Measurements from ENCODE around the gene MINK1. TPM values are rescaled to one million over a fixed set of nuclear protein-coding genes. Genes with fewer than 3 reads are reported as not detected.

MINK1 gene
- total RNA-seq, 4 donors from 2014 or later, result 111 to 278 (median 223) TPM

GRCh38 chr17:4896332-4897197, 63.4 kb downstream of the MINK1 start:
- no peak for DNase-seq
- Histone ChIP-seq H3K4me3 (no peak overlapping the region), H3K27me3 (no peaks in the 10 kb centered on the region), H3K9me3 (no peaks in the 10 kb centered on the region), H3K4me1 (peaks cover 0 to 24% (median 10%) of the 10 kb centered on the region in 4 donors), H3K27ac (no peak overlapping the region), H3K36me3 (peaks cover 0 to 59% (median 0%) of the 10 kb centered on the region in 3 donors)
- TF ChIP-seq CTCF (IDR thresholded peaks at IDR 0.05) (no peak), POLR2A (IDR thresholded peaks at IDR 0.05) (no peak)

- TF ChIP-seq POLR2A (IDR thresholded peaks at IDR 0.05) (no peak), CTCF (IDR thresholded peaks at IDR 0.05) (no peak)
- Histone ChIP-seq H3K27me3 (no peaks in the 10 kb centered on the region), H3K27ac (no peak overlapping the region), H3K36me3 (peaks cover 0 to 52% (median 0%) of the 10 kb centered on the region in 3 donors), H3K9me3 (no peaks in the 10 kb centered on the region), H3K4me3 (no peak overlapping the region), H3K4me1 (peaks cover 0 to 24% (median 10%) of the 10 kb centered on the region in 4 donors)
- DNase-seq, result no peak
These were observed 64.1 kb downstream of the MINK1 start for GRCh38 chr17:4897198-4897687.

- TF ChIP-seq CTCF (IDR thresholded peaks at IDR 0.05) (no peak), POLR2A (IDR thresholded peaks at IDR 0.05) (no peak)
- Histone ChIP-seq H3K4me1 (peaks cover 0 to 25% (median 11%) of the 10 kb centered on the region in 4 donors), H3K4me3 (no peak overlapping the region), H3K36me3 (peaks cover 0 to 47% (median 0%) of the 10 kb centered on the region in 3 donors), H3K9me3 (no peaks in the 10 kb centered on the region), H3K27ac (no peak overlapping the region), H3K27me3 (no peaks in the 10 kb centered on the region)
- no peak for DNase-seq
These were observed 64.6 kb downstream of the MINK1 start for GRCh38 chr17:4897785-4898184.

GRCh38 chr17:4898351-4898750, 65.2 kb downstream of the MINK1 start:
- H3K27me3 ChIP-seq, result no peaks in the 10 kb centered on the region

GRCh38 chr17:4898927-4899326, 65.8 kb downstream of the MINK1 start:
- peak overlapping the region; percentile 47 to 65 (median 61) for H3K4me3 ChIP-seq
- H3K27ac ChIP-seq, result peak overlapping the region in 2 of 4 donors; percentile 42 to 59
- H3K27me3 ChIP-seq, result no peaks in the 10 kb centered on the region
- DNase-seq, result no peak
- peaks cover 0 to 33% (median 18%) of the 10 kb centered on the region in 4 donors for H3K4me1 ChIP-seq
- no peaks in the 10 kb centered on the region for H3K9me3 ChIP-seq
- TF ChIP-seq POLR2A (IDR thresholded peaks at IDR 0.05), result no peak
- no peak for TF ChIP-seq CTCF (IDR thresholded peaks at IDR 0.05)
- H3K36me3 ChIP-seq, result peaks cover 0 to 35% (median 0%) of the 10 kb centered on the region in 3 donors

More at GRCh38 chr17:4898351-4898750, 65.2 kb downstream of the MINK1 start:
- DNase-seq, result no peak
- H3K27ac ChIP-seq, result no peak overlapping the region
- H3K9me3 ChIP-seq, result no peaks in the 10 kb centered on the region
- TF ChIP-seq POLR2A (IDR thresholded peaks at IDR 0.05), result no peak
- no peak for TF ChIP-seq CTCF (IDR thresholded peaks at IDR 0.05)
- H3K36me3 ChIP-seq, result peaks cover 0 to 41% (median 0%) of the 10 kb centered on the region in 3 donors
- no peak overlapping the region for H3K4me3 ChIP-seq
- H3K4me1 ChIP-seq, result peaks cover 0 to 31% (median 16%) of the 10 kb centered on the region in 4 donors

Measured in Peyer's patch (tissue), 4 donors.